Measurements from ENCODE around the gene MYBPC2. TPM values are rescaled to one million over a fixed set of nuclear protein-coding genes. Genes with fewer than 3 reads are reported as not detected.

Gene MYBPC2
- total and polyA plus RNA-seq, 2 of the 4 experiments (the other 2 are of a cell fraction) = not detected

DNA sequence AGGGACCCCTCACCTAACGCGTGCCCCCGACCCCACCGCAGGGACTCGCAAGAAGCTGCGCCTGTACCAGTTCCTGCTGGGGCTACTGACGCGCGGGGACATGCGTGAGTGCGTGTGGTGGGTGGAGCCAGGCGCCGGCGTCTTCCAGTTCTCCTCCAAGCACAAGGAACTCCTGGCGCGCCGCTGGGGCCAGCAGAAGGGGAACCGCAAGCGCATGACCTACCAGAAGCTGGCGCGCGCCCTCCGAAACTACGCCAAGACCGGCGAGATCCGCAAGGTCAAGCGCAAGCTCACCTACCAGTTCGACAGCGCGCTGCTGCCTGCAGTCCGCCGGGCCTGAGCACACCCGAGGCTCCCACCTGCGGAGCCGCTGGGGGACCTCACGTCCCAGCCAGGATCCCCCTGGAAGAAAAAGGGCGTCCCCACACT, 4.7 kb upstream of the MYBPC2 start:
- H2AK5ac ChIP-seq (ENCODE audit: low read depth, low read length) = no peak overlapping the region
- no TSS peak for BruUV-seq (replicated peaks)
- intact Hi-C loops (cut with micrococcal nuclease) = no loop called here
- H2AK9ac ChIP-seq (replicated peaks; ENCODE audit: low read depth, low read length, poor library complexity) = peak overlapping the region; percentile 72
- ATAC-seq (ENCODE audit: low read depth) (peak; percentile 56), DNase-seq (peak; percentile 69)
- H2BK5ac ChIP-seq (ENCODE audit: low read depth, low read length, poor library complexity, severe bottlenecking) = no peak overlapping the region
- H2BK15ac ChIP-seq (ENCODE audit: low read depth, low read length) = no peak overlapping the region
- peaks cover 26% of the 10 kb centered on the region for H3K27me3 ChIP-seq (ENCODE audit: control insufficient read depth, insufficient read depth, low read length)
- no peak overlapping the region for H3K9ac ChIP-seq (ENCODE audit: low read depth, low read length)
- no peak overlapping the region for H3K27ac ChIP-seq (ENCODE audit: insufficient read depth, low read length)
- H3K4me1 ChIP-seq (ENCODE audit: control insufficient read depth, insufficient read depth, low read length) = 0 out of 2 replicates have a peak, but pooled peaks cover 3% of the 10 kb centered on the region
- dilution Hi-C loops (cut with HindIII; ENCODE audit: low sequenced_read_pairs, unreplicated experiment) = no loop called here
- no peak overlapping the region for H3K18ac ChIP-seq (ENCODE audit: low read depth, low read length)
- H4K8ac ChIP-seq (ENCODE audit: low read depth in 2 of 2, low read length in 2 of 2) = 0 out of 4 replicates have a peak overlapping the region, but pooled peaks of 1 of the 2 experiments have one; percentile 29
- H2AFZ ChIP-seq (replicated peaks; ENCODE audit: low read length, poor library complexity) = peak overlapping the region; percentile 91
- no peak overlapping the region for H4K91ac ChIP-seq (ENCODE audit: insufficient read depth, low read depth, low read length)
- TF ChIP-seq MXI1 (IDR thresholded peaks at IDR 0.05; ENCODE audit: borderline replicate concordance, low read depth, low read length) = peak; percentile 22; the same call in 1 of the 2 replicates
- TF ChIP-seq BHLHE40 (IDR thresholded peaks at IDR 0.05; ENCODE audit: low read depth, low read length) = no peak
- no peak overlapping the region for H3K23ac ChIP-seq (ENCODE audit: low read depth, low read length)
- H3K4me3 ChIP-seq (ENCODE audit: insufficient read depth, low read depth, low read length) = no peak overlapping the region
- H3K79me1 ChIP-seq (ENCODE audit: low read depth in 1 of 2, low read length in 2 of 2) = no peaks in the 10 kb centered on the region
- H2BK20ac ChIP-seq (ENCODE audit: low read depth, low read length) = no peak overlapping the region
- no peak overlapping the region for H3K4ac ChIP-seq (ENCODE audit: low read depth, low read length)
- no peaks in the 10 kb centered on the region for H3K9me1 ChIP-seq (ENCODE audit: insufficient read depth, low read length)
- no peak overlapping the region for H3K56ac ChIP-seq (ENCODE audit: extremely low read depth, insufficient read depth, low read length)
- POLR2A ChIA-PET (ENCODE audit: unreplicated experiment) = no interaction called here
- H4K5ac ChIP-seq (ENCODE audit: low read depth, low read length) = no peak overlapping the region
- 7% methylated on average over 18 of the region's 38 CpGs; no CpG with 5 or more reads in 1 of the 2 experiments for WGBS, 2 experiments (ENCODE audit: extremely low coverage in 2 of 2, insufficient read length in 1 of 2)
- in situ Hi-C loops (cut with MboI; ENCODE audit: low sequenced_read_pairs) = no loop called here
- no peaks in the 10 kb centered on the region for H4K20me1 ChIP-seq (ENCODE audit: insufficient read depth, low read length)
- no peak overlapping the region for H3K14ac ChIP-seq (replicated peaks; ENCODE audit: low read depth, low read length)
- peak overlapping the region; percentile 58 for H3K4me2 ChIP-seq (ENCODE audit: low read depth, low read length)
- H2BK120ac ChIP-seq (ENCODE audit: low read depth, low read length) = no peak overlapping the region
- H3K36me3 ChIP-seq (ENCODE audit: control insufficient read depth, insufficient read depth, low read length) = no peaks in the 10 kb centered on the region
- CTCF ChIA-PET = no interaction called here
- no peaks in the 10 kb centered on the region for H3K9me3 ChIP-seq (ENCODE audit: control insufficient read depth, insufficient read depth, low read length)
